OCI-LY7 (cell line): Measurements from ENCODE around the gene RSPRY1. TPM values are rescaled to one million over a fixed set of nuclear protein-coding genes. Genes with fewer than 3 reads are reported as not detected.
A peak's percentile ranks its signal among the peaks of the same experiment; 100 is the strongest.

Source experiments
- BruUV-seq: library from RNA; stranded (reverse); fragments of 400-500 nt; replicated peaks from 2 replicates; lab custom pipeline; 2021; lab: Mats Ljungman, UMichigan
- CTCF ChIA-PET: fragments of 300-600 bp; sonication (Branson Sonifier 250); formaldehyde crosslinking; loops from one replicate; lab custom pipeline; 2022; ENCODE audit warnings: antibody characterized with exemption; ENCODE audit not compliant: unreplicated experiment; lab: Charles Lee
- POLR2A ChIA-PET: fragments of 300-600 bp; sonication (Branson Sonifier 250); formaldehyde crosslinking; loops from one replicate; lab custom pipeline; 2022; ENCODE audit warnings: antibody characterized with exemption; lab: Charles Lee
- DNase-seq: peaks from one replicate; pipeline ENCODE4 v3.0.0-alpha.2; 2015; ENCODE audit warnings: low spot score
- H2AFZ ChIP-seq: fragments of 200-600 bp; sonication (generic), shearing (Covaris generic); 2 replicates; pipeline ENCODE4 v1.6.1; 2014; ENCODE audit warnings: mild to moderate bottlenecking, antibody characterized with exemption, low read length, moderate library complexity
- H3K27ac ChIP-seq: fragments of 200-600 bp; sonication (generic); 2 replicates; pipeline ENCODE4 v1.5.1; 2014; ENCODE audit warnings: mixed run types, low read depth, mild to moderate bottlenecking, moderate library complexity, low read length, inconsistent platforms; ENCODE audit not compliant: poor library complexity, severe bottlenecking
- H3K36me3 ChIP-seq: fragments of 200-600 bp; sonication (generic); 2 replicates; pipeline ENCODE4 v1.6.1; 2014; ENCODE audit warnings: mild to moderate bottlenecking, antibody characterized with exemption, low read length, moderate library complexity, mixed read lengths; ENCODE audit not compliant: insufficient read depth
- H3K4me1 ChIP-seq: fragments of 200-600 bp; sonication (generic); 2 replicates; pipeline ENCODE4 v1.5.1; 2014; ENCODE audit warnings: mild to moderate bottlenecking, low read length; ENCODE audit not compliant: insufficient read depth, poor library complexity, severe bottlenecking
- H3K4me2 ChIP-seq: fragments of 200-600 bp; sonication (generic); 2 replicates; pipeline ENCODE4 v1.6.1; 2014; ENCODE audit warnings: mild to moderate bottlenecking, low read length
- H3K4me3 ChIP-seq: fragments of 200-600 bp; sonication (generic); 2 replicates; pipeline ENCODE4 v1.5.1; 2014; ENCODE audit warnings: mild to moderate bottlenecking, low read depth, low read length; ENCODE audit not compliant: poor library complexity, severe bottlenecking
- H3K79me2 ChIP-seq: fragments of 200-600 bp; sonication (generic); 2 replicates; pipeline ENCODE4 v1.6.1; 2016; ENCODE audit warnings: low read depth, mild to moderate bottlenecking, low read length, moderate library complexity, mixed read lengths; ENCODE audit not compliant: insufficient read depth
- H3K9me2 ChIP-seq: fragments of 200-600 bp; sonication (generic); 2 replicates; pipeline ENCODE4 v1.6.1; 2016; ENCODE audit warnings: mild to moderate bottlenecking, low read length, mixed read lengths; ENCODE audit not compliant: insufficient read depth
- H3K9me3 ChIP-seq: fragments of 200-600 bp; sonication (generic); 2 replicates; pipeline ENCODE4 v1.6.1; 2014; ENCODE audit warnings: mild to moderate bottlenecking, mixed run types, low read length, mixed read lengths
- H4K20me1 ChIP-seq: fragments of 200-600 bp; sonication (generic); 2 replicates; pipeline ENCODE4 v1.6.1; 2014; ENCODE audit warnings: mild to moderate bottlenecking, antibody characterized with exemption, low read length, moderate library complexity, mixed read lengths; ENCODE audit not compliant: insufficient read depth
- EZH2phosphoT487 ChIP-seq: fragments of 200-600 bp; sonication (generic); IDR thresholded peaks from 2 replicates; pipeline ENCODE4 v1.6.1; 2018; ENCODE audit warnings: low read depth, borderline replicate concordance, mild to moderate bottlenecking, mixed run types, antibody characterized with exemption, low read length, moderate library complexity, mixed read lengths
- intact Hi-C: fragments of 100-400 bp; cut with micrococcal nuclease; formaldehyde crosslinking; loops from one replicate; pipeline ENCODE4 v1.10.0; 2022; ENCODE audit not compliant: unreplicated experiment
- total RNA-seq, 2 experiments: library from RNA; depleted of rRNA in 1 of 2; stranded (reverse); fragments of >200 nt in 1 of 2; shearing (Covaris generic) in 1 of 2; gene quantifications; 2 replicates each; pipeline ENCODE4 v1.2.3, GENCODE V29; 2014 to 2022
- TF ChIP-seq, protein P1 (sequence below): fragments of 200-600 bp; sonication (generic); conservative IDR thresholded peaks from 2 replicates; pipeline ENCODE4 v1.5.1; 2014; ENCODE audit warnings: mild to moderate bottlenecking, antibody characterized with exemption, low read length, moderate library complexity, mixed read lengths

Gene RSPRY1
- total RNA-seq, 2 experiments from 2014 or later: 17.1 to 25.2 TPM

DNA sequence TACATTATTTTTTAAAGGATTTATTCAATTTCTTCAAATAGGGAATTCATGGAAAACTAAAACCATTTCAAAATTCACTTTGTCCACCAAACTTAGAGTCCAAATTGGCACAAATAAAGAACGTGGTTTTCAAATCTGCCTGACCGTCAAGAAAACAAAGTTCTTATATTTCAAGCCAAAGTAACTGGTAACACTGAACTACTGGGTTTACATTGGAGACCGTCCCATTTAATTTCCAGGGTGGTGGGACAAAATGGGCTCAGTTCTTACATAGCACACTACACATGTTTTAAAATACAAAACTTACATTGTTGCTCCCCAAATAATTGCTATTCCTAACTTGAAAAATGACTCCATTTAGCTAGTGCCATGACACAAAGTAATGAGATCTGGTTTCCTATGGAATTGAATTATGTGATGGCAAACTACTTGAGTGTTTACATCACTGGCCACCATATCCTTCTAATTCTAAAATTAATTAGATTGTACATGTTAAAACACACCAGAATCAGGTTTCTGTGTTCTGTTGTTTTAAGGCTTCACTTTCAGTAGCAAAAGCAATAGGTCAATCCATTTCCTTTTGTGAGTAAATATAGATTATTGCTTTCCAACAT, 6.8 kb upstream of the RSPRY1 start:
- TSS peak; percentile 1 for BruUV-seq
- DNase-seq: no peak
- no peak overlapping the region for H3K27ac ChIP-seq
- H3K36me3 ChIP-seq: peaks cover 6% of the 10 kb centered on the region; the same call in 1 of the 2 replicates
- H3K79me2 ChIP-seq: peaks cover 54% of the 10 kb centered on the region
- H3K4me3 ChIP-seq: no peak overlapping the region
- no peak overlapping the region for H2AFZ ChIP-seq
- H3K9me3 ChIP-seq: no peaks in the 10 kb centered on the region
- TF ChIP-seq, protein P1, sequence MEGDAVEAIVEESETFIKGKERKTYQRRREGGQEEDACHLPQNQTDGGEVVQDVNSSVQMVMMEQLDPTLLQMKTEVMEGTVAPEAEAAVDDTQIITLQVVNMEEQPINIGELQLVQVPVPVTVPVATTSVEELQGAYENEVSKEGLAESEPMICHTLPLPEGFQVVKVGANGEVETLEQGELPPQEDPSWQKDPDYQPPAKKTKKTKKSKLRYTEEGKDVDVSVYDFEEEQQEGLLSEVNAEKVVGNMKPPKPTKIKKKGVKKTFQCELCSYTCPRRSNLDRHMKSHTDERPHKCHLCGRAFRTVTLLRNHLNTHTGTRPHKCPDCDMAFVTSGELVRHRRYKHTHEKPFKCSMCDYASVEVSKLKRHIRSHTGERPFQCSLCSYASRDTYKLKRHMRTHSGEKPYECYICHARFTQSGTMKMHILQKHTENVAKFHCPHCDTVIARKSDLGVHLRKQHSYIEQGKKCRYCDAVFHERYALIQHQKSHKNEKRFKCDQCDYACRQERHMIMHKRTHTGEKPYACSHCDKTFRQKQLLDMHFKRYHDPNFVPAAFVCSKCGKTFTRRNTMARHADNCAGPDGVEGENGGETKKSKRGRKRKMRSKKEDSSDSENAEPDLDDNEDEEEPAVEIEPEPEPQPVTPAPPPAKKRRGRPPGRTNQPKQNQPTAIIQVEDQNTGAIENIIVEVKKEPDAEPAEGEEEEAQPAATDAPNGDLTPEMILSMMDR: no peak
- TF ChIP-seq EZH2phosphoT487: no peak
- H3K9me2 ChIP-seq: no peaks in the 10 kb centered on the region
- intact Hi-C loops: no loop called here
- no peaks in the 10 kb centered on the region; the same call in 1 of the 2 replicates for H4K20me1 ChIP-seq
- CTCF ChIA-PET: no interaction called here
- H3K4me1 ChIP-seq: peaks cover 16% of the 10 kb centered on the region
- H3K4me2 ChIP-seq: no peak overlapping the region
- POLR2A ChIA-PET: interaction anchor here (0.6 kb wide), 2 partner anchors 86 to 186 kb away, joined by 3 read pairs; no protein-coding TSS in a partner anchor

DNA sequence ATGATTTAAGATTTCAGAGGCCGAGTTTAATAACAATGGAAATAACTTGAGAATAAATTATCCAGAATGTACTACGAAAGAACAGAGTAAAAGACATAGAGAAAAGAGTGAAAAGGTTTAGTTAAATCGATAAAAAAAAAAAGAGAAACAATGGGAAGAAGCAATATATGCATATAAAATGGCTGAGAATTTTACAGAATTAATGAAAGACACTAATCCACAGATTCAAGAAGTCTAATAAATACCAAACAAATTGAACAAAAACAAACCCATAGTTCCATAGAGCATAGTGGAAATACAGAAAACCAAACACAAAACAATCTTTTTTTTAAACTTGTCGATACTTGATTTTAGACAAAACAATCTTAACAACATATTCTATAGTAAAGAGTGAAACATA, 2.0 kb upstream of the RSPRY1 start:
- peak overlapping the region; percentile 83 for H3K4me2 ChIP-seq
- H4K20me1 ChIP-seq: no peaks in the 10 kb centered on the region; the same call in 1 of the 2 replicates
- H3K9me3 ChIP-seq: no peaks in the 10 kb centered on the region
- H3K27ac ChIP-seq: no peak overlapping the region
- no peaks in the 10 kb centered on the region for H3K9me2 ChIP-seq
- BruUV-seq: no TSS peak
- CTCF ChIA-PET: no interaction called here
- TF ChIP-seq, protein P1: no peak
- no peak for TF ChIP-seq EZH2phosphoT487
- peaks cover 1% of the 10 kb centered on the region for H3K36me3 ChIP-seq
- no peak overlapping the region for H2AFZ ChIP-seq
- DNase-seq: no peak
- POLR2A ChIA-PET: interaction anchor here (0.6 to 1.1 kb wide), 2 partner anchors 57 to 66 kb away, joined by 3 to 6 read pairs; no protein-coding TSS in a partner anchor
- intact Hi-C loops: loop anchor here (10.0 kb wide), 1 partner anchor 231 kb away; no protein-coding TSS in a partner anchor
- H3K4me3 ChIP-seq: peak overlapping the region; percentile 87
- peaks cover 30% of the 10 kb centered on the region for H3K4me1 ChIP-seq
- peaks cover 89% of the 10 kb centered on the region for H3K79me2 ChIP-seq
